Measurements from ENCODE around the gene CEP164. TPM values are rescaled to one million over a fixed set of nuclear protein-coding genes. Genes with fewer than 3 reads are reported as not detected.

Gene CEP164
- total RNA-seq, 1 donor from 2014 or later = 41.2 TPM

GRCh38 chr11:117421041-117421440, 93.4 kb downstream of the CEP164 start:
- H3K27me3 Mint-ChIP-seq (ENCODE audit: low read depth) = peaks cover 3% of the 10 kb centered on the region
- no peak for DNase-seq (ENCODE audit: low read depth, low spot score)
- no peaks in the 10 kb centered on the region for H3K4me1 Mint-ChIP-seq
- no peak overlapping the region for H3K27ac Mint-ChIP-seq (ENCODE audit: unreplicated experiment)
- no peak for TF ChIP-seq CTCF (conservative IDR thresholded peaks at IDR 0.05)
- no peaks in the 10 kb centered on the region for H3K9me3 Mint-ChIP-seq
- no peak overlapping the region for H3K4me3 Mint-ChIP-seq
- H3K36me3 Mint-ChIP-seq (ENCODE audit: low read depth) = no peaks in the 10 kb centered on the region

DNA sequence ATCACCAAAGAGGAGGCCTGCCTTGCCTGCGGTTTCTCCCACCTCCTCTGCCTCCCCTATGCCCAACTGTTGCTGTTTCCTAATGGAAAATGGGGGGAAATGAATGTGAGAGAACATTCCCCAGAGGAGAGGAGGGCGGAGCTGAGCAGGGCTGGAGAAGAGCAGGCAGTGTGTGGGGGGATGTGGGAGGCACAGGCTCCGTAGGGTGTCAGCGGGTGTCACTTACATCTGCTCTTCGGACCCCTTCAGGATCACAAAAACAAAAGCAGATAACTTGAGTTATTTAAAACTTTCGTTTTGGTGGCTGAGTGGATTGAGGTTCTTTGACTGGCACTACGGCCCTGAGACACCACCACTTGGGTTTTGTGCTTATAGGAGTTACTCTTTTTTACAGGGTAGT, 93.8 kb downstream of the CEP164 start:
- H3K36me3 Mint-ChIP-seq (ENCODE audit: low read depth) = no peaks in the 10 kb centered on the region
- no peak for DNase-seq (ENCODE audit: low read depth, low spot score)
- no peak for TF ChIP-seq CTCF (conservative IDR thresholded peaks at IDR 0.05)
- H3K4me3 Mint-ChIP-seq = no peak overlapping the region
- H3K27me3 Mint-ChIP-seq (ENCODE audit: low read depth) = peaks cover 3% of the 10 kb centered on the region
- H3K27ac Mint-ChIP-seq (ENCODE audit: unreplicated experiment) = no peak overlapping the region
- no peaks in the 10 kb centered on the region for H3K9me3 Mint-ChIP-seq
- no peaks in the 10 kb centered on the region for H3K4me1 Mint-ChIP-seq

GRCh38 chr11:117423046-117423575, 95.5 kb downstream of the CEP164 start:
- Mint-ChIP-seq H3K36me3 (ENCODE audit: low read depth) (no peaks in the 10 kb centered on the region), H3K9me3 (no peaks in the 10 kb centered on the region), H3K4me1 (peaks cover 12% of the 10 kb centered on the region), H3K4me3 (no peak overlapping the region), H3K27me3 (ENCODE audit: low read depth) (peaks cover 6% of the 10 kb centered on the region), H3K27ac (ENCODE audit: unreplicated experiment) (no peak overlapping the region)
- DNase-seq (ENCODE audit: low read depth, low spot score) = no peak
- TF ChIP-seq CTCF (conservative IDR thresholded peaks at IDR 0.05) = no peak

GRCh38 chr11:117424781-117425180, 97.1 kb downstream of the CEP164 start:
- Mint-ChIP-seq H3K27me3 (ENCODE audit: low read depth) (peaks cover 6% of the 10 kb centered on the region), H3K36me3 (ENCODE audit: low read depth) (no peaks in the 10 kb centered on the region), H3K4me3 (no peak overlapping the region), H3K4me1 (peaks cover 22% of the 10 kb centered on the region), H3K9me3 (no peaks in the 10 kb centered on the region), H3K27ac (ENCODE audit: unreplicated experiment) (no peak overlapping the region)
- TF ChIP-seq CTCF (conservative IDR thresholded peaks at IDR 0.05) = no peak
- no peak for DNase-seq (ENCODE audit: low read depth, low spot score)

- no peak for DNase-seq (ENCODE audit: low read depth, low spot score)
- Mint-ChIP-seq H3K27ac (ENCODE audit: unreplicated experiment) (no peak overlapping the region), H3K9me3 (no peaks in the 10 kb centered on the region), H3K4me3 (no peak overlapping the region), H3K27me3 (ENCODE audit: low read depth) (peaks cover 6% of the 10 kb centered on the region), H3K4me1 (peaks cover 29% of the 10 kb centered on the region), H3K36me3 (ENCODE audit: low read depth) (no peaks in the 10 kb centered on the region)
- no peak for TF ChIP-seq CTCF (conservative IDR thresholded peaks at IDR 0.05)
Observed at GRCh38 chr11:117425679-117426296, 98.1 kb downstream of the CEP164 start.

Data from neural crest cell (in vitro differentiated cells).